Pancreas (tissue), 10 donors: ENCODE results near the gene IL3. TPM values are rescaled to one million over a fixed set of nuclear protein-coding genes. Genes with fewer than 3 reads are reported as not detected.
A peak's percentile ranks its signal among the peaks of the same experiment; 100 is the strongest.

Experiments used
- ATAC-seq, 4 donors: fragments of 200-7000 bp; cut with Tn5 transposase; one replicate each; pipeline versions ENCODE4 v1.8.0 to v1.9.1; 2020; ENCODE audit warnings: mild to moderate bottlenecking in 4 of 4, moderate library complexity in 4 of 4
- DNase-seq, 6 donors: peaks; one replicate each; pipeline ENCODE4 v3.0.0-alpha.2; 2020
- FAIRE-seq: peaks from 2 replicates; lab custom pipeline; 2012; peaks lifted over from hg19 to GRCh38; lab: Jason Lieb, UNC
- H3K27ac ChIP-seq, 4 donors: fragments of 200-600 bp; sonication (generic); 1 replicate in 3 of 4; 2 replicates in 1 of 4; pipeline versions ENCODE4 v1.5.0 to v1.8.0; 2020
- H3K27me3 ChIP-seq, 4 donors: fragments of 200-600 bp; one replicate each; pipeline ENCODE4 v1.8.0; 2021
- H3K36me3 ChIP-seq, 3 donors: fragments of 200-600 bp; sonication (generic) in 1 of 3; one replicate each; pipeline versions ENCODE4 v1.5.0 to v1.8.0; 2020 to 2021
- H3K4me1 ChIP-seq, 3 donors: fragments of 200-600 bp; one replicate each; pipeline ENCODE4 v1.8.0; 2021
- H3K4me3 ChIP-seq, 4 donors: fragments of 200-600 bp; sonication (generic) in 2 of 4; one replicate each; pipeline versions ENCODE4 v1.5.0 to v1.8.0; 2020 to 2021
- H3K9me3 ChIP-seq, 4 donors: fragments of 200-600 bp; one replicate each; pipeline ENCODE4 v1.8.0; 2021
- CTCF ChIP-seq, 4 donors: fragments of 200-600 bp; sonication (generic) in 3 of 4; IDR thresholded peaks; one replicate each; pipeline versions ENCODE4 v1.5.0 to v1.8.0; 2021; ENCODE audit warnings: antibody characterized with exemption in 4 of 4
- WGBS, 2 donors: extraction: QIAGEN DNeasy Blood & Tissue Kit; methylation state at CpG; one replicate each; pipeline ENCODE4 v1.1.7; 2013; 5-methylcytosine and 5-hydroxymethylcytosine counted together
- intact Hi-C, 3 donors: fragments of 100-400 bp; cut with DNase I; formaldehyde crosslinking; loops; one replicate each; pipeline versions ENCODE4 v1.11.1 to v1.14.2; 2022
- polyA plus RNA-seq, 2 donors: library from polyadenylated mRNA; stranded (reverse); fragments of 200-250 nt; gene quantifications; one replicate each; pipeline ENCODE4 v1.2.3, GENCODE V29; 2013
- total RNA-seq, 6 donors: library from RNA; stranded (reverse); fragmentation: NEBNext Ultra II Directional in 4 of 6; extraction: Animal tissue kit (Norgen Biotek cat#: 25700) in 4 of 6; gene quantifications; one replicate each; pipeline versions ENCODE4 v1.2.1 to v1.2.4, GENCODE V29; 2021 to 2023
- donor health status: healthy with polysubstance abuse.
- donor health status: DM: no; HTN: no; CAD: no; lungs with moderate emphysema.
- donor health status: DM: no; HTN: no; CAD: no.
- donor health status: control.
- donor health status: control.
- donor health status: Bipolar disorder and iron deficiency.
- donor health status: DM: yes; HTN: yes; CAD: no.
- donor health status: DM: no; HTN: no; CAD: no.
- donor health status: DM: no; HTN: no; CAD: no.
- donor health status: DM: yes; HTN: yes; CAD: no.

IL3 gene
- total and polyA plus RNA-seq, 8 donors = not detected

- no peak overlapping the region for H3K4me3 ChIP-seq
- intact Hi-C loops = no loop called here
- FAIRE-seq (no peak), DNase-seq (peak in 2 of 6 donors; percentile 50), ATAC-seq (no peak)
- H3K27ac ChIP-seq = no peak overlapping the region
- no peaks in the 10 kb centered on the region for H3K36me3 ChIP-seq
- WGBS, 2 donors = 82 to 85% methylated on average over 10 to 11 of the region's 11 CpGs
- H3K9me3 ChIP-seq = no peaks in the 10 kb centered on the region
- H3K4me1 ChIP-seq = no peaks in the 10 kb centered on the region
- H3K27me3 ChIP-seq = no peaks in the 10 kb centered on the region
- no peak for TF ChIP-seq CTCF (IDR thresholded peaks at IDR 0.05)
Measured at GRCh38 chr5:132067451-132067850, 7.0 kb downstream of the IL3 start.

GRCh38 chr5:132067941-132068808 lies 7.7 kb downstream of the IL3 start:
- H3K4me1 ChIP-seq = no peaks in the 10 kb centered on the region
- no peaks in the 10 kb centered on the region for H3K9me3 ChIP-seq
- H3K4me3 ChIP-seq = no peak overlapping the region
- no peak for FAIRE-seq
- 82 to 88% methylated on average over 13 of the region's 13 CpGs for WGBS, 2 donors
- TF ChIP-seq CTCF (IDR thresholded peaks at IDR 0.05) = no peak
- H3K27ac ChIP-seq = no peak overlapping the region
- H3K36me3 ChIP-seq = no peaks in the 10 kb centered on the region
- intact Hi-C loops = no loop called here
- DNase-seq = peak in 2 of 6 donors; percentile 25 to 33
- no peaks in the 10 kb centered on the region for H3K27me3 ChIP-seq
- no peak for ATAC-seq

GRCh38 chr5:132069561-132069960 lies 9.1 kb downstream of the IL3 start:
- no peaks in the 10 kb centered on the region for H3K36me3 ChIP-seq
- FAIRE-seq (no peak), DNase-seq (peak in 2 of 6 donors; percentile 28 to 36), ATAC-seq (no peak)
- intact Hi-C loops = no loop called here
- TF ChIP-seq CTCF (IDR thresholded peaks at IDR 0.05) = no peak
- H3K4me1 ChIP-seq = no peaks in the 10 kb centered on the region
- 88 to 92% methylated on average over 10 of the region's 10 CpGs for WGBS, 2 donors
- no peak overlapping the region for H3K27ac ChIP-seq
- no peak overlapping the region for H3K4me3 ChIP-seq
- no peaks in the 10 kb centered on the region for H3K9me3 ChIP-seq
- no peaks in the 10 kb centered on the region for H3K27me3 ChIP-seq

GRCh38 chr5:132069994-132070393 lies 9.5 kb downstream of the IL3 start:
- H3K9me3 ChIP-seq = no peaks in the 10 kb centered on the region
- peak in 1 of 6 donors; percentile 19 for DNase-seq
- H3K36me3 ChIP-seq = no peaks in the 10 kb centered on the region
- no peak for FAIRE-seq
- no peaks in the 10 kb centered on the region for H3K27me3 ChIP-seq
- no peak overlapping the region for H3K4me3 ChIP-seq
- no peaks in the 10 kb centered on the region for H3K4me1 ChIP-seq
- no peak overlapping the region for H3K27ac ChIP-seq
- intact Hi-C loops = no loop called here
- WGBS, 2 donors = 92 to 97% methylated on average over 3 of the region's 3 CpGs
- no peak for ATAC-seq
- TF ChIP-seq CTCF (IDR thresholded peaks at IDR 0.05) = no peak
